SK-N-SH (cell line): ENCODE results near the gene ADAMTS17. TPM values are rescaled to one million over a fixed set of nuclear protein-coding genes. Genes with fewer than 3 reads are reported as not detected.

Source experiments
- CTCF ChIA-PET: fragments of 300-600, 350-600 bp; formaldehyde crosslinking; extraction: SDS; loops from one replicate; lab custom pipeline; 2021; lab: Yijun Ruan, JAX
- POLR2A ChIA-PET: fragments of 350-600 bp; sonication (Branson Sonifier 250); formaldehyde crosslinking; extraction: SDS; loops from one replicate; lab custom pipeline; 2020; ENCODE audit warnings: antibody characterized with exemption, inconsistent platforms; lab: Yijun Ruan, JAX
- DNase-seq: peaks from one replicate; pipeline ENCODE4 v3.0.0; 2012
- H2AFZ ChIP-seq: fragments of 200-600 bp; sonication (generic); 2 replicates; pipeline ENCODE4 v1.8.1; 2016; ENCODE audit warnings: antibody characterized with exemption, mild to moderate bottlenecking, low read depth
- H3F3A ChIP-seq: fragments of 200-600 bp; sonication (generic); replicated peaks from 2 replicates; pipeline ENCODE3; 2016; ENCODE audit warnings: antibody characterized with exemption, mild to moderate bottlenecking; ENCODE audit not compliant: insufficient read depth
- H3K27ac ChIP-seq, 2 experiments: fragments of 200-500 bp in 1 of 2; fragments of 200-600 bp in 1 of 2; sonication (Bioruptor generic) in 1 of 2; sonication (generic), shearing (Covaris generic) in 1 of 2; 2 replicates each; pipeline versions ENCODE4 v1.5.1 to v1.6.1; 2014 to 2016; ENCODE audit warnings: low read depth in 2 of 2, inconsistent platforms in 1 of 2, low read length in 1 of 2, mild to moderate bottlenecking in 1 of 2, mixed read lengths in 1 of 2
- H3K27me3 ChIP-seq: fragments of 200-600 bp; sonication (generic), shearing (Covaris generic); 2 replicates; pipeline ENCODE4 v1.6.1; 2016; ENCODE audit warnings: mixed run types; ENCODE audit not compliant: insufficient read depth
- H3K36me3 ChIP-seq, 2 experiments: fragments of 200-500 bp in 1 of 2; fragments of 200-600 bp in 1 of 2; sonication (Bioruptor generic) in 1 of 2; sonication (generic) in 1 of 2; replicated peaks in 1 of 2; 2 replicates each; pipeline versions ENCODE3 to v1.5.1; 2014 to 2016; ENCODE audit warnings: low read length in 1 of 2, mild to moderate bottlenecking in 1 of 2; ENCODE audit not compliant: insufficient read depth in 2 of 2, control insufficient read depth in 1 of 2
- H3K4me1 ChIP-seq, 2 experiments: fragments of 200-500 bp in 1 of 2; fragments of 200-600 bp in 1 of 2; sonication (Bioruptor generic) in 1 of 2; sonication (generic), shearing (Covaris generic) in 1 of 2; 2 replicates each; pipeline versions ENCODE4 v1.5.1 to v1.6.1; 2014 to 2016; ENCODE audit warnings: low read depth in 1 of 2, low read length in 1 of 2, mixed run types in 1 of 2; ENCODE audit not compliant: insufficient read depth in 2 of 2, control insufficient read depth in 1 of 2
- H3K4me2 ChIP-seq: fragments of 200-600 bp; sonication (generic), shearing (Covaris generic); 2 replicates; pipeline ENCODE4 v1.6.1; 2017; ENCODE audit warnings: mixed run types
- H3K4me3 ChIP-seq, 2 experiments: fragments of 200-500 bp in 1 of 2; fragments of 200-600 bp in 1 of 2; sonication (Bioruptor generic) in 1 of 2; sonication (generic), shearing (Covaris generic) in 1 of 2; 2 replicates each; pipeline versions ENCODE4 v1.5.1 to v1.8.1; 2014 to 2016; ENCODE audit warnings: low read depth in 2 of 2, inconsistent platforms in 1 of 2, low read length in 1 of 2, mild to moderate bottlenecking in 1 of 2, mixed read lengths in 1 of 2, moderate library complexity in 1 of 2
- H3K79me2 ChIP-seq: fragments of 200-600 bp; sonication (generic); 2 replicates; pipeline ENCODE4 v1.8.1; 2017; ENCODE audit warnings: mild to moderate bottlenecking; ENCODE audit not compliant: insufficient read depth
- H3K9ac ChIP-seq: fragments of 200-600 bp; sonication (generic); 2 replicates; pipeline ENCODE4 v1.6.1; 2017; ENCODE audit warnings: mixed run types
- H3K9me2 ChIP-seq: fragments of 200-600 bp; sonication (generic); 2 replicates; pipeline ENCODE4 v1.6.1; 2017; ENCODE audit warnings: mixed run types
- H3K9me3 ChIP-seq: fragments of 200-600 bp; sonication (generic); 2 replicates; pipeline ENCODE4 v1.6.1; 2017; ENCODE audit warnings: mixed run types, mild to moderate bottlenecking, moderate library complexity
- H4K20me1 ChIP-seq: fragments of 200-600 bp; sonication (generic); 2 replicates; pipeline ENCODE4 v1.6.1; 2017; ENCODE audit warnings: mild to moderate bottlenecking, mixed run types; ENCODE audit not compliant: insufficient read depth
- ELF1 ChIP-seq: IDR thresholded peaks from 2 replicates; pipeline ENCODE4 v1.4.0; 2012
- EP300 ChIP-seq, 2 experiments: IDR thresholded peaks; 2 replicates each; pipeline versions ENCODE4 v1.4.0 to v1.6.1; 2012; ENCODE audit warnings: borderline replicate concordance in 1 of 2, low read depth in 1 of 2, low read length in 1 of 2
- EZH2phosphoT487 ChIP-seq: fragments of 200-600 bp; sonication (generic); IDR thresholded peaks from 2 replicates; pipeline ENCODE4 v1.6.1; 2017; ENCODE audit warnings: low read depth, mixed run types, mild to moderate bottlenecking, antibody characterized with exemption, moderate library complexity, borderline replicate concordance
- FOXJ3 ChIP-seq: sonication (generic); formaldehyde crosslinking; IDR thresholded peaks from 2 replicates; pipeline ENCODE4 v1.5.1; 2020; ENCODE audit warnings: mild to moderate bottlenecking, missing genetic modification reagents
- GABPA ChIP-seq: IDR thresholded peaks from 2 replicates; pipeline ENCODE4 v1.4.0; 2012; ENCODE audit warnings: low read depth, mild to moderate bottlenecking
- GATA2 ChIP-seq: sonication (generic); formaldehyde crosslinking; IDR thresholded peaks from 2 replicates; pipeline ENCODE4 v1.5.0; 2020; ENCODE audit warnings: mild to moderate bottlenecking, missing genetic modification reagents
- NFIC ChIP-seq: IDR thresholded peaks from 2 replicates; pipeline ENCODE4 v1.4.0; 2012; ENCODE audit warnings: borderline replicate concordance
- NRF1 ChIP-seq: IDR thresholded peaks from 2 replicates; pipeline ENCODE4 v1.6.1; 2012; ENCODE audit warnings: low read depth, mild to moderate bottlenecking, low read length
- RAD21 ChIP-seq: IDR thresholded peaks from 2 replicates; pipeline ENCODE4 v1.6.1; 2012; ENCODE audit warnings: mild to moderate bottlenecking, low read length
- RXRA ChIP-seq: IDR thresholded peaks from 2 replicates; pipeline ENCODE4 v1.4.0; 2012; ENCODE audit warnings: low read depth, mild to moderate bottlenecking, borderline replicate concordance
- SMC3 ChIP-seq: IDR thresholded peaks from 2 replicates; pipeline ENCODE4 v1.6.1; 2012; ENCODE audit warnings: low read depth, low read length, improper control_type of control experiment
- TCF12 ChIP-seq: IDR thresholded peaks from 2 replicates; pipeline ENCODE4 v1.4.0; 2012
- TEAD4 ChIP-seq: IDR thresholded peaks from 2 replicates; pipeline ENCODE4 v1.4.0; 2012; ENCODE audit warnings: mild to moderate bottlenecking, borderline replicate concordance; ENCODE audit not compliant: insufficient read depth
- WGBS: methylation state at CpG from one replicate; pipeline ENCODE4 v1.1.6; 2017; ENCODE audit warnings: low lambda C conversion rate; 5-methylcytosine and 5-hydroxymethylcytosine counted together
- polyA plus RNA-seq, 3 experiments: library from polyadenylated mRNA; depleted of rRNA; stranded (reverse); fragments of >200 nt; gene quantifications; 2 replicates each; pipeline ENCODE4 v1.2.3, GENCODE V29; 2012
- TF ChIP-seq, protein P1 (sequence below): IDR thresholded peaks from 2 replicates; pipeline ENCODE4 v1.6.1; 2012; ENCODE audit warnings: mild to moderate bottlenecking, low read depth, low read length, moderate library complexity
- TF ChIP-seq, protein P2 (sequence below): IDR thresholded peaks from 2 replicates; pipeline ENCODE4 v1.4.0; 2012; ENCODE audit warnings: low read depth

The ADAMTS17 gene
- polyA plus RNA-seq, 1 of the 3 experiments (the other 2 are of a cell fraction): not detected

DNA sequence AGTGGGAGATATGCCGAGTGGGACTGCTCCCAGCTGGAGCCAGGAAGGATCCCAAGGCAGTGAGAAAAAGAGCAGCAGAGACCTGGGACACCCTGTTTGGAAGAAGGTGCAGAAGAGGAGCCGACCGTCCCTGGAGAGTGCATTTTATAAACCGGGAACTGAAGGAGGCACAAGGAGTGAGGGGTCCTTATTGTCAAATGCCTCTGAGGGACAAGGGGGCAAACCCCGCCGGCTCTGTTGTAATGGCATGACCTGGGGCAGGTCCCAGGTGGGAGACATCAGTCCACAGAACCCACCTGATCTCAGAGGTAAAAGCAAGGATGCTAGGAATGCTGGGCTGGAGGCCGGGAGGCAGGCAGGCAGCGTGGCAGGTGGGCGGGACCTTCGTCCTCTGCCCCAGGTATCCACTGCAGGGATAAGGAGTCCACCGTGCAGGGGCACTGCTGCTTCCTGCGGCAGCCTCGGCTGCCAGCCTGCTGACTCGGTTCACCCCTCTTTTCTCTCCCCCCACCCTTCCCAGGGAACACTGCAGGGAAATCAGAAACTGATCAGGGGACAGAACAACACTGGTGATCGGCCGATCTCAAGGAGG is 26.9 kb downstream of the ADAMTS17 start:
- no peak for DNase-seq
- Histone ChIP-seq H2AFZ (no peak overlapping the region), H3K4me1 (peaks cover 0 to 7% of the 10 kb centered on the region in 2 experiments; a peak in 1 of 4 replicates), H3K4me3 (no peak overlapping the region), H3K36me3 (no peaks in the 10 kb centered on the region), H3K9me2 (no peaks in the 10 kb centered on the region), H3F3A (no peaks in the 10 kb centered on the region), H3K9me3 (no peaks in the 10 kb centered on the region), H3K27me3 (no peaks in the 10 kb centered on the region), H4K20me1 (no peaks in the 10 kb centered on the region), H3K4me2 (no peak overlapping the region), H3K27ac (no peak overlapping the region), H3K9ac (no peak overlapping the region), H3K79me2 (no peaks in the 10 kb centered on the region)
- WGBS: 43% methylated on average over 12 of the region's 16 CpGs
- TF ChIP-seq EZH2phosphoT487: no peak
- ChIA-PET CTCF (interaction anchor here (1.2 kb wide), 1 partner anchor 24 kb away, joined by 3 read pairs; no protein-coding TSS in a partner anchor), POLR2A (no interaction called here)

DNA sequence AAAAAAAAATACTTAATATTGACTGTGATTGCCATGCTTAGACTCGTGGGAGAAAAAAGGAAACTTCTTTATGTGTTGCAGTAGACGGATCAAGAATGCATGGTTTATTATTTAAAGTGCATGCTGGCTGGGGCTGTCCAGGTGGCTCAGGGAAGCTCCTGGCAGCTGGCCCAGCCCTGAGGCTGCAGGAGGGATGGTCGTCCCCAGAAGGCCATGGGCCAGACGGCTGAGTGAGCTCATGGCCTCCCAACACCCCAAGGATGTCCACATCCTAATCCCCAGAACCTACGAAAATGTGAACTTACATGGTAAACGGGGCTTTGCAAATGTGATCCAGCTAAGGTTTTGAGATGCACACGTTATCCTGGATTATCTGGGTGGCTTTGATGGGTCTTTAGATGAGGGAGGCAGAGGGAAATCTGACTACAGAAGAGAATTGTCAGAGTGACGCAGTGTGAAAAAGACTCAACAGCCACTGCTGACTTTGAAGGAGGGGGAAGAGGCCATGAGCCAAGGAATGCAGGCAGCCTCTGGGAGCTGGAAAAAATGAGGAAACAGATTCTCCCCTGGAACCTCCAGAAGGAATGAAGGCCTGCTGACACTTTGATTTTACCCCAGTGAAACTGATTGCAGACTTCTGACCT is 29.8 kb downstream of the ADAMTS17 start:
- H3K79me2 ChIP-seq: no peaks in the 10 kb centered on the region
- no peak overlapping the region for H3K4me2 ChIP-seq
- CTCF ChIA-PET: interaction anchor here (0.9 to 3.2 kb wide), 4 partner anchors 16 to 340 kb away, joined by 3 to 10 read pairs (median 4); partner anchors contain the start of gene ADAMTS17
- 34% methylated on average over 8 of the region's 8 CpGs for WGBS
- no peak overlapping the region; a peak in 1 of 4 replicates for H3K4me3 ChIP-seq
- no peaks in the 10 kb centered on the region for H3K27me3 ChIP-seq
- H3F3A ChIP-seq: no peaks in the 10 kb centered on the region
- H3K36me3 ChIP-seq: no peaks in the 10 kb centered on the region
- H3K4me1 ChIP-seq: peaks cover 0 to 12% of the 10 kb centered on the region in 2 experiments; a peak in 1 of 4 replicates
- no peaks in the 10 kb centered on the region for H4K20me1 ChIP-seq
- DNase-seq: peak; percentile 35
- POLR2A ChIA-PET: no interaction called here
- no peak overlapping the region; a peak in 1 of 4 replicates for H3K27ac ChIP-seq
- no peak for TF ChIP-seq EP300 (IDR thresholded peaks at IDR 0.05; ENCODE audit: borderline replicate concordance in 1 of 2, low read depth in 1 of 2, low read length in 1 of 2)
- no peak for TF ChIP-seq NFIC
- no peak for TF ChIP-seq TEAD4
- no peak for TF ChIP-seq RXRA
- TF ChIP-seq SMC3: no peak
- no peak for TF ChIP-seq FOXJ3 (CRISPR knock-in tag)
- TF ChIP-seq GABPA: no peak
- TF ChIP-seq GATA2 (CRISPR knock-in tag): no peak
- TF ChIP-seq, protein P1, sequence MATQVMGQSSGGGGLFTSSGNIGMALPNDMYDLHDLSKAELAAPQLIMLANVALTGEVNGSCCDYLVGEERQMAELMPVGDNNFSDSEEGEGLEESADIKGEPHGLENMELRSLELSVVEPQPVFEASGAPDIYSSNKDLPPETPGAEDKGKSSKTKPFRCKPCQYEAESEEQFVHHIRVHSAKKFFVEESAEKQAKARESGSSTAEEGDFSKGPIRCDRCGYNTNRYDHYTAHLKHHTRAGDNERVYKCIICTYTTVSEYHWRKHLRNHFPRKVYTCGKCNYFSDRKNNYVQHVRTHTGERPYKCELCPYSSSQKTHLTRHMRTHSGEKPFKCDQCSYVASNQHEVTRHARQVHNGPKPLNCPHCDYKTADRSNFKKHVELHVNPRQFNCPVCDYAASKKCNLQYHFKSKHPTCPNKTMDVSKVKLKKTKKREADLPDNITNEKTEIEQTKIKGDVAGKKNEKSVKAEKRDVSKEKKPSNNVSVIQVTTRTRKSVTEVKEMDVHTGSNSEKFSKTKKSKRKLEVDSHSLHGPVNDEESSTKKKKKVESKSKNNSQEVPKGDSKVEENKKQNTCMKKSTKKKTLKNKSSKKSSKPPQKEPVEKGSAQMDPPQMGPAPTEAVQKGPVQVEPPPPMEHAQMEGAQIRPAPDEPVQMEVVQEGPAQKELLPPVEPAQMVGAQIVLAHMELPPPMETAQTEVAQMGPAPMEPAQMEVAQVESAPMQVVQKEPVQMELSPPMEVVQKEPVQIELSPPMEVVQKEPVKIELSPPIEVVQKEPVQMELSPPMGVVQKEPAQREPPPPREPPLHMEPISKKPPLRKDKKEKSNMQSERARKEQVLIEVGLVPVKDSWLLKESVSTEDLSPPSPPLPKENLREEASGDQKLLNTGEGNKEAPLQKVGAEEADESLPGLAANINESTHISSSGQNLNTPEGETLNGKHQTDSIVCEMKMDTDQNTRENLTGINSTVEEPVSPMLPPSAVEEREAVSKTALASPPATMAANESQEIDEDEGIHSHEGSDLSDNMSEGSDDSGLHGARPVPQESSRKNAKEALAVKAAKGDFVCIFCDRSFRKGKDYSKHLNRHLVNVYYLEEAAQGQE: no peak
- no peak for TF ChIP-seq ELF1
- TF ChIP-seq RAD21: no peak
- no peak for TF ChIP-seq TCF12
- TF ChIP-seq EZH2phosphoT487: no peak
- TF ChIP-seq NRF1: no peak
- TF ChIP-seq, protein P2, sequence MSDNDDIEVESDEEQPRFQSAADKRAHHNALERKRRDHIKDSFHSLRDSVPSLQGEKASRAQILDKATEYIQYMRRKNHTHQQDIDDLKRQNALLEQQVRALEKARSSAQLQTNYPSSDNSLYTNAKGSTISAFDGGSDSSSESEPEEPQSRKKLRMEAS: no peak
- H3K9me2 ChIP-seq: no peaks in the 10 kb centered on the region
- H2AFZ ChIP-seq: no peak overlapping the region
- no peaks in the 10 kb centered on the region for H3K9me3 ChIP-seq
- no peak overlapping the region for H3K9ac ChIP-seq
